Body of pancreas (tissue), 4 donors: ENCODE data around the gene DNAI1.

Experiments used
- CTCF ChIP-seq, 7 experiments: fragments of 450-650 bp in 4 of 7; fragments of 200-600 bp in 3 of 7; sonication (generic) in 3 of 7; IDR thresholded peaks; one replicate each; pipeline ENCODE4 v1.5.1; 2016 to 2019; ENCODE audit warnings: antibody characterized with exemption in 7 of 7
- POLR2A ChIP-seq, 3 donors: fragments of 450-650 bp; IDR thresholded peaks; one replicate each; pipeline ENCODE4 v1.6.1; 2016; ENCODE audit warnings: antibody characterized with exemption in 3 of 3, mild to moderate bottlenecking in 2 of 3

GRCh38 chr9:34454571-34455065, 4.0 kb upstream of the DNAI1 start:
- no peak for TF ChIP-seq CTCF (IDR thresholded peaks at IDR 0.05)
- no peak for TF ChIP-seq POLR2A (IDR thresholded peaks at IDR 0.05)
